Measurements from ENCODE around the gene PLPP7. TPM values are rescaled to one million over a fixed set of nuclear protein-coding genes. Genes with fewer than 3 reads are reported as not detected.

Gene PLPP7
- polyA plus RNA-seq, 1 of the 3 experiments (the other 2 are of a cell fraction): 8.6 TPM

DNA sequence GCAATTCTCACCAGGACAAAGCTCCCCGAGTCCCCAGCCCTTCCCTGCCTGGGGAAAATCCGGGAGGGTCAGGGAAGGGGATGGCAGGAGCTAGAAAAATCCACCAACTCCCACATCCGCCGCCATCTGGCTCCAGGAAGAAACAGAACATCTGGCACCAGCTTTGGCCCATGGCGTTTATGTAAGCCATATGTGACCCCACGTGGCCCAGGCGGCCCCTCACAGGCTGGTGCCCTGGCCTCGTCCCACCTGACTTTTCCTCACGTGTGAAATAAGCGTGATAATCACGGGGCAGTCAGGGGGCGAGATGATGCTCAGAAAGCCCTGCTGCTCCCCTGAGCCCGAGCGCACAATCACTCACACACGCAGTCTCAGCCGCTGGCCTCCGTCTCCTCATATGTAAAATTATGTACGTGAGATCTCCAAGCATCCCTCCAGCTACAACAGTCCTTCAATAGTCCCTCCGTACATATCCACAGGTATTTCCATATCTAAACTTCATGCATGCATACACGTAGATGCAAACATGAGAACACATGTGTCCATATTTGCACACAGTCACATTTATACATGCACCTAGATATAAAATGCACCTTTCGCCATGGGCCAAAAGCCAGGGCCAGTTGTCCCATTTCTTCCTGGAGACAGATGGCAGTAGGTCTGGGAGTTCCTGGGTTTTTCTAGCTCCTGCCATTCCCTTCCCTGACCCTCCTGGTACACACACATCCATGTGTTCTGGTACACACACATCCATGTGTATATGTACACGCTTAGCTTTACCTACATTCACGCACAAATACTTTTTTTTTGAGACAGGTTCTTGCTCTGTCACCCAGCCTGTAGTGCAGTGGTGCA is 28.9 kb downstream of the PLPP7 start:
- Histone ChIP-seq H3K79me2 (ENCODE audit: insufficient read depth) (no peaks in the 10 kb centered on the region), H3K27ac (ENCODE audit: low read depth in 2 of 2, low read length in 1 of 2) (no peak overlapping the region), H3K4me3 (ENCODE audit: low read depth in 2 of 2, low read length in 1 of 2) (no peak overlapping the region), H3K36me3 (replicated peaks in 1 of 2; ENCODE audit: control insufficient read depth in 1 of 2, insufficient read depth in 2 of 2, low read length in 1 of 2) (no peaks in the 10 kb centered on the region), H3K9me2 (no peaks in the 10 kb centered on the region), H3K9me3 (no peaks in the 10 kb centered on the region), H3K4me1 (ENCODE audit: control insufficient read depth in 1 of 2, insufficient read depth in 2 of 2, low read depth in 1 of 2, low read length in 1 of 2) (peaks cover 0 to 9% of the 10 kb centered on the region in 2 experiments; a peak in 1 of 4 replicates), H4K20me1 (ENCODE audit: insufficient read depth) (no peaks in the 10 kb centered on the region), H3K4me2 (no peak overlapping the region), H3K9ac (no peak overlapping the region), H3K27me3 (ENCODE audit: insufficient read depth) (no peaks in the 10 kb centered on the region), H3F3A (replicated peaks; ENCODE audit: insufficient read depth) (no peaks in the 10 kb centered on the region), H2AFZ (ENCODE audit: low read depth) (no peak overlapping the region)
- WGBS (ENCODE audit: low lambda C conversion rate): 80% methylated on average over 15 of the region's 23 CpGs
- ChIA-PET POLR2A (no interaction called here), CTCF (interaction anchor here (0.6 to 5.0 kb wide), 2 partner anchors 18 to 85 kb away, joined by 3 to 38 read pairs; no protein-coding TSS in a partner anchor)
- DNase-seq: peak; percentile 78
- TF ChIP-seq TAF1 (IDR thresholded peaks at IDR 0.05; ENCODE audit: borderline replicate concordance, low read depth, low read length) (no peak), NRF1 (IDR thresholded peaks at IDR 0.05; ENCODE audit: low read depth, low read length) (no peak)

- no peaks in the 10 kb centered on the region for H4K20me1 ChIP-seq (ENCODE audit: insufficient read depth)
- CTCF ChIA-PET: interaction anchor here (5.0 kb wide), 1 partner anchor 17 kb away, joined by 38 read pairs; no protein-coding TSS in a partner anchor
- TF ChIP-seq EP300 (IDR thresholded peaks at IDR 0.05; ENCODE audit: borderline replicate concordance in 1 of 2, low read depth in 1 of 2, low read length in 1 of 2) (no peak), FOXJ3 (CRISPR knock-in tag; IDR thresholded peaks at IDR 0.05) (no peak), ZBTB33 (IDR thresholded peaks at IDR 0.05; ENCODE audit: borderline replicate concordance, low read depth) (no peak), TAF1 (IDR thresholded peaks at IDR 0.05; ENCODE audit: borderline replicate concordance, low read depth, low read length) (no peak), RXRA (IDR thresholded peaks at IDR 0.05; ENCODE audit: borderline replicate concordance, low read depth) (no peak), GATA2 (CRISPR knock-in tag; IDR thresholded peaks at IDR 0.05) (no peak), RCOR1 (IDR thresholded peaks at IDR 0.05; ENCODE audit: low read length) (no peak), TEAD4 (IDR thresholded peaks at IDR 0.05; ENCODE audit: borderline replicate concordance, insufficient read depth) (no peak), ELF1 (IDR thresholded peaks at IDR 0.05) (no peak), YY1 (IDR thresholded peaks at IDR 0.05; ENCODE audit: low read depth) (no peak), GABPA (IDR thresholded peaks at IDR 0.05; ENCODE audit: low read depth) (no peak), FOXM1 (IDR thresholded peaks at IDR 0.05; ENCODE audit: low read depth) (no peak)
- TF ChIP-seq, protein P1, sequence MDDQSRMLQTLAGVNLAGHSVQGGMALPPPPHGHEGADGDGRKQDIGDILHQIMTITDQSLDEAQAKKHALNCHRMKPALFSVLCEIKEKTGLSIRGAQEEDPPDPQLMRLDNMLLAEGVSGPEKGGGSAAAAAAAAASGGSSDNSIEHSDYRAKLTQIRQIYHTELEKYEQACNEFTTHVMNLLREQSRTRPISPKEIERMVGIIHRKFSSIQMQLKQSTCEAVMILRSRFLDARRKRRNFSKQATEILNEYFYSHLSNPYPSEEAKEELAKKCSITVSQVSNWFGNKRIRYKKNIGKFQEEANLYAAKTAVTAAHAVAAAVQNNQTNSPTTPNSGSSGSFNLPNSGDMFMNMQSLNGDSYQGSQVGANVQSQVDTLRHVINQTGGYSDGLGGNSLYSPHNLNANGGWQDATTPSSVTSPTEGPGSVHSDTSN (IDR thresholded peaks at IDR 0.05): no peak
- TF ChIP-seq, protein P2, sequence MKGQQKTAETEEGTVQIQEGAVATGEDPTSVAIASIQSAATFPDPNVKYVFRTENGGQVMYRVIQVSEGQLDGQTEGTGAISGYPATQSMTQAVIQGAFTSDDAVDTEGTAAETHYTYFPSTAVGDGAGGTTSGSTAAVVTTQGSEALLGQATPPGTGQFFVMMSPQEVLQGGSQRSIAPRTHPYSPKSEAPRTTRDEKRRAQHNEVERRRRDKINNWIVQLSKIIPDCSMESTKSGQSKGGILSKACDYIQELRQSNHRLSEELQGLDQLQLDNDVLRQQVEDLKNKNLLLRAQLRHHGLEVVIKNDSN (IDR thresholded peaks at IDR 0.05; ENCODE audit: borderline replicate concordance, low read depth): no peak
Observed at GRCh38 chr9:131319486-131319885, 30.0 kb downstream of the PLPP7 start.

More at GRCh38 chr9:131319486-131319885, 30.0 kb downstream of the PLPP7 start:
- Histone ChIP-seq H3K4me1 (ENCODE audit: control insufficient read depth in 1 of 2, insufficient read depth in 2 of 2, low read depth in 1 of 2, low read length in 1 of 2) (peaks cover 0 to 9% of the 10 kb centered on the region in 2 experiments; a peak in 1 of 4 replicates), H3K27ac (ENCODE audit: low read depth in 2 of 2, low read length in 1 of 2) (no peak overlapping the region), H2AFZ (ENCODE audit: low read depth) (no peak overlapping the region), H3F3A (replicated peaks; ENCODE audit: insufficient read depth) (no peaks in the 10 kb centered on the region), H3K9me3 (no peaks in the 10 kb centered on the region), H3K27me3 (ENCODE audit: insufficient read depth) (no peaks in the 10 kb centered on the region), H3K9me2 (no peaks in the 10 kb centered on the region), H3K36me3 (replicated peaks in 1 of 2; ENCODE audit: control insufficient read depth in 1 of 2, insufficient read depth in 2 of 2, low read length in 1 of 2) (no peaks in the 10 kb centered on the region), H3K79me2 (ENCODE audit: insufficient read depth) (no peaks in the 10 kb centered on the region), H3K9ac (no peak overlapping the region), H3K4me2 (no peak overlapping the region), H3K4me3 (ENCODE audit: low read depth in 2 of 2, low read length in 1 of 2) (no peak overlapping the region)
- peak; percentile 55 for DNase-seq
- POLR2A ChIA-PET: no interaction called here
- whole genome bisulfite sequencing (ENCODE audit: low lambda C conversion rate): 74% methylated on average over 12 of the region's 12 CpGs

Measured in SK-N-SH (cell line).